Astrocyte (in vitro differentiated cells and primary cell): ENCODE results near the gene ETNK1.
A peak's percentile ranks its signal among the peaks of the same experiment; 100 is the strongest.

ENCODE experiments used
- EZH2 ChIP-seq: IDR thresholded peaks from 2 replicates; pipeline ENCODE4 v1.6.1; 2012; ENCODE audit warnings: mild to moderate bottlenecking, low read length, inconsistent platforms; ENCODE audit not compliant: insufficient read depth
- TF ChIP-seq, protein P1 (sequence below): IDR thresholded peaks from 2 replicates; pipeline ENCODE4 v1.5.1; 2011; ENCODE audit warnings: low read depth, mild to moderate bottlenecking, inconsistent platforms, low read length, moderate library complexity; ENCODE audit not compliant: insufficient read depth

DNA sequence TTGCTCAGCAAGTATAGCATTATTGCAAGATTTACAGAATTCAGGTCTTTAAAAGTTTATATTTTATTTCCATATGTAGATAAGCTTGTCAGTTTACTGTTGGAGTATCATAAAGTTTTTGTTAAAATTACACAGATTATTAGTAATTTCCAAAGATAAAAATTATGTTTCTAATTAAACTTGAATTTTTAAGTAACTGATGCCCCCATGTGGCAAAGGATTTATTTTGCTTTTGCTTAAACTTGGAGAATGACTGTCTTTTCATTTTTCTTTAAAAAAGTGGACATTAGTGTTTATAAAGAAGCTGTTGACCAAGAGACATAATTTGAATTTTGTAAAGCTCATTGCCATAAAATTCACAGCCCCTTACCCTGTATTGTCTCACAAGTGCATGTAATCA lies 45.8 kb downstream of the ETNK1 start:
- no peak for TF ChIP-seq EZH2
- TF ChIP-seq, protein P1, sequence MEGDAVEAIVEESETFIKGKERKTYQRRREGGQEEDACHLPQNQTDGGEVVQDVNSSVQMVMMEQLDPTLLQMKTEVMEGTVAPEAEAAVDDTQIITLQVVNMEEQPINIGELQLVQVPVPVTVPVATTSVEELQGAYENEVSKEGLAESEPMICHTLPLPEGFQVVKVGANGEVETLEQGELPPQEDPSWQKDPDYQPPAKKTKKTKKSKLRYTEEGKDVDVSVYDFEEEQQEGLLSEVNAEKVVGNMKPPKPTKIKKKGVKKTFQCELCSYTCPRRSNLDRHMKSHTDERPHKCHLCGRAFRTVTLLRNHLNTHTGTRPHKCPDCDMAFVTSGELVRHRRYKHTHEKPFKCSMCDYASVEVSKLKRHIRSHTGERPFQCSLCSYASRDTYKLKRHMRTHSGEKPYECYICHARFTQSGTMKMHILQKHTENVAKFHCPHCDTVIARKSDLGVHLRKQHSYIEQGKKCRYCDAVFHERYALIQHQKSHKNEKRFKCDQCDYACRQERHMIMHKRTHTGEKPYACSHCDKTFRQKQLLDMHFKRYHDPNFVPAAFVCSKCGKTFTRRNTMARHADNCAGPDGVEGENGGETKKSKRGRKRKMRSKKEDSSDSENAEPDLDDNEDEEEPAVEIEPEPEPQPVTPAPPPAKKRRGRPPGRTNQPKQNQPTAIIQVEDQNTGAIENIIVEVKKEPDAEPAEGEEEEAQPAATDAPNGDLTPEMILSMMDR, result peak; percentile 19
